AG08395 (cell line): ENCODE results near the gene FEM1C.

Experiments
- DNase-seq: peaks from one replicate; pipeline ENCODE4 v3.0.0; 2012; ENCODE audit warnings: mixed read lengths, low spot score

The FEM1C gene

DNA sequence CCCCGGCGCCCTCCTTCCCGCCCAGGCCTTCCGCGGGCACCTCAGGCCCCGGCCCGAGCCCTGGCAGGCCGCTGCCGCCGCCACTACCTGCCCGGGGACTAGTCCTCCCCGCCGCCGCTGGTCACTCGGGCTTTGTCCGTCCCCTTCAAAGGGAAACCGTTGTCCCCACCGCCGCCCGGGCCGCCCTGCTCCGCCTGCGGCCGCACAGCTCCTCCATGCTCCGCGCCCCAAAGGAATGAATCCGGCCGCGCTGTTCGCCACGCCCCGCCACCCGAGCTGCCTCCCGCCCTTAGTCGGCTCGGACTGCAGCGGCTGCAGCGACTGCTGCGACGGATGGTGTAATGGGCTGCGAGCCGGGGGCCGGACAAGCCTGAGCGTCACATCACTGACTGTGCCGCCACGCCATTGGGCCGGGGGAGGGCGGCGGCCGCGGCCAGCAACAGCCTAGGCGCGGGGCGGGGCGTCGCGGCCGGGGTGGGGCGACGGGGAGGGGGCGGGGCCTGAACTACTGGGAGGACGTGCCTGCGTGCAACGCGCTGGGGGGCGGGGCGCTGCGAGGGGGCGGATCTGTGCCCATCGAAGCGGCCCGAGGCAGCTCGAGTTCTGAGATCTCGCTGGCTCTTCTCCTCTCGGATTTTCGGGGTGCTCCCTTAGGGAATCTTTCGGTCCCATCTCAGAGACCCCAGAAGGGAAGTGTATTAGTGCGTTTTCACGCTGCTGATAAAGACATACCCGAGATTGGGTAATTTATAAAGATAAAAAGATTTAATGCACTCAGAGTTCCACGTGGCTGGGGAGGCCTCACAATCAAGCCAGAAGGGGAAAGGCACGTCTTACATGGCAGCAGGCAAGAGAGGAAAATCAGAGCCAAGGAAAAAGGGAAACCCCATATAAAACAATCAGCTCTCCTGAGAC, at the start of gene FEM1C:
Gene FEM1C (minus strand): TSS at position 340 of the 915 bp plus-strand sequence. CDS start 1,282 bp downstream, outside the sequence.
- DNase-seq, result peak; percentile 97

- DNase-seq, result no peak
Observed at GRCh38 chr5:115589043-115589442, 44.5 kb upstream of the FEM1C start.

GRCh38 chr5:115588640-115589039, 44.1 kb upstream of the FEM1C start:
- no peak for DNase-seq

DNA sequence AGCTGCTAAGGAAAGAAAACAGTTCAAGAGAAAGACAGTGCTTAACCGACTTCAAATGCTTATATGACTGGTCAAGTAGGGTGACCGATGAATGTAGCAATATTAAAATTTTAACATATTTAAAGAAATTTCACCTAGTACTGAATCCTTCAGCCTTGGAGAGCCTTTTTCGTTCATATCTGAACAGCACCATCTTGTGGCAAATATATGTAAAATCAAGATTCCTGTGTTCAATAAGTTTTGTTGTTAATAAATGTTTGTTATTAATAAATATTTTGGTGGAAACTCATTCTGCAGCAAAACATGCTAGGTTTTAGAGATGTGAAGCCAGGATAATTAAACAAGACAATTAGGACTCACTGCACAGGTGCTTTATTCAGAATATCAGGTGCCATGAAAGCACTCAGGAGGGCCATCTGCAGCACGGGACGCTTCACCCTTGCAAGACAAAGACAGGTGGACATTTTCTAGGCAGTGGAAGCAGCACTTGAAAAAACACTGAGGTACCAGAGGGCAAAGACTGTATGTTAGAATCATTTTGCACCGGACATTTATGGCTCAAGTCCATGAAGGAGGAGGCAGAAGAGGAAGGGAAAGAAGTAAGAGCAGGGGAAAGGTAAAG, 42.1 kb upstream of the FEM1C start:
- peak; percentile 31 for DNase-seq

- no peak for DNase-seq
Observed at GRCh38 chr5:115585265-115585664, 40.7 kb upstream of the FEM1C start.

GRCh38 chr5:115584501-115584900, 39.9 kb upstream of the FEM1C start:
- no peak for DNase-seq

- DNase-seq, result peak; percentile 90
Observed at GRCh38 chr5:115583474-115583873, 38.9 kb upstream of the FEM1C start.

DNA sequence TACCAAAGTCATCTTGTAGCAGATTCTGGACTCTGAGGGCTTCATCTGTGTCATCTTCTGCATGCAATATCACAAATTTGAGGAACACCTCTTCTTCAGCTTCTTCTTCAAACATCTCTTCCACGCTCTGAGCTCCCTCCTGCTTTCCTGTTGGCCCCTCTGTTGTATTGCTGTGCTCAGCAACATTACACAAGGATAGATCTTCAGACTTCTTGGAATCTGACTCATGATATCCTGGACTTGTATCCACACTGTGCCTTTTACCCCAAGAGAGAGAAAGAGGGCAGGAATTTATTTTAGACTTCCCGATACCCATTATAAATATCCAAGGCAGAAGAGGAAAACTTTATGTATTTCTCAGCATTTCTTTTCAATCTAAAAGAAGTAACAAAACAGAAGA, 36.4 kb upstream of the FEM1C start:
- DNase-seq, result no peak

- no peak for DNase-seq
Observed at GRCh38 chr5:115579747-115580173, 35.2 kb upstream of the FEM1C start.

- no peak for DNase-seq
Observed at GRCh38 chr5:115579216-115579615, 34.6 kb upstream of the FEM1C start.

GRCh38 chr5:115578657-115579056, 34.1 kb upstream of the FEM1C start:
- DNase-seq, result no peak

DNA sequence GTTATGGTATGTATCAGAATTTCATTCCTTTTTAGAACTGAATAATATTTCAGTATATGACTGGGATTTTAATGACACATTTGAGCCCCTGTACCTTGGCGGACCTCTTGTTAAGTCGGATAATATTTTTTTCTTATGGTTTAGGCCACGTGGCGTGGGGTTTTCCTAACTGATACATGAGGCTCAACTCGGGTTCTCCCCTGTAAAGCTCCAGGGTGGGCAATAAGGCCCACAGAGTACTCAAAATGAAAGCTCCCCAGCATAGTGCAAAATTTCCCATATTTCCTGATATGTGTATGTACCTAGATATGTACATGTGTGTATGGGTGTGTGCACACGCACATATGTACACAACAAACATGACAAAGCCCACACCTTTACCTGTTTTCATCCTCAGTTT, 33.2 kb upstream of the FEM1C start:
- DNase-seq, result no peak

DNA sequence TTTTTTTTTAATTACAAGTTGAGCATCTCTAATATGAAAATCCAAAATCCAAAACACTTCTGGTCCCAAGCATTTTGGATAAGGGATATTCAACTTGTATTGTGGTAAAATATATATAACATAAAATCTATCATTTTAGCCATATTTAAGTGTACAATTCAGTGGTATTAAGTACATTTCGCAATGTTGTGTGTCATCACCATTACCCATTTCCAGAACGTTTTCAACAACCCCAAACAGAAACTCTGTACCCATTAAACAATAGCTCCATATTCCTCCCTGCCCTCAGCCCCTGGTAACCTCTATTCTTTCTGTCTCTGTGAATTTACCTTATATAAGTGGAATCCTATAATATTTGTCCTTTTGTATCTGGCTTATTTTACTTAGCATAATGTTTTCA, 32.8 kb upstream of the FEM1C start:
- DNase-seq, result no peak

DNA sequence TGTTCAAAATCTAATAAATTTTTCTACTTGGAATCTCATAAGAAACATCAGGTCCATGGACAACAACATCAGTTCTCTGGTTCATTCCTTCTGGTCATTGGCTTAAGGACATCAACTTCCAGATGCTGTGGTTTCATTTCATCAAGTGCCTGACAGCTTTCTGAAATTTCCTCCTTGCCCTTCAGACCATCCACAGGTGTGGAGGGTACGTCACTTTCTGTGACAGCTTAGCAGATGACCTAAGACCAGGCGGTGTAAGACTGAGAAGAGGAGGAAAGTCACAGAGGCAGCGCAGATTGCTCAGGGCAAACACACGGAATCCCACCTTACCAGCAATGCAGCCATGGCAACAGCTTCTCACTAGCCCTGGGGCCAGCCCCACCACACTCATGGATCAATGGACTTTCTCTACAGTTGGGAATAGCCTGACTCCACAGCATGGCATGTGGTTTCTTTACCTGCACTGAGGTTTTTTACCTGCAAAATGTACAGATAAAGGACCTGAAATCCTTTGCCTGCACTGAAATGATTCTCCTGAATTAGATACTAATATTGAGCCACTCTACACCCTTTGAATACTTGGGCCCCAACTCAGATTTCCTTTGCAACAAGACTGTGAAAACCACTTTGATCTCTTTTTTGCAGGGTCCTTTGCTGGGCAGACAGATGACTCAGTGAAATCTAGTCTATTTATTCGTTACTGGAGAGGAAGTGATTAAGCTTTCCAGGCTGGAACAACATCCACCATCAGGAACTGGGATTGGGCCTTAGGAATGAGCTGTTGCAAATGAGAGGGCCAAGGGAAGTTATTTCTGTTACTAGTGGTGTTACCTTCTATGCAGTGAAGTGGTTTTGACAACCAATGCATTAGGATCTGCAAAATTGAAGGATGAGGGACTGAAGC, 30.8 kb upstream of the FEM1C start:
- DNase-seq, result peak; percentile 46

- peak; percentile 25 for DNase-seq
Observed at GRCh38 chr5:115573133-115573532, 28.6 kb upstream of the FEM1C start.

GRCh38 chr5:115571441-115571878, 26.9 kb upstream of the FEM1C start:
- no peak for DNase-seq

DNA sequence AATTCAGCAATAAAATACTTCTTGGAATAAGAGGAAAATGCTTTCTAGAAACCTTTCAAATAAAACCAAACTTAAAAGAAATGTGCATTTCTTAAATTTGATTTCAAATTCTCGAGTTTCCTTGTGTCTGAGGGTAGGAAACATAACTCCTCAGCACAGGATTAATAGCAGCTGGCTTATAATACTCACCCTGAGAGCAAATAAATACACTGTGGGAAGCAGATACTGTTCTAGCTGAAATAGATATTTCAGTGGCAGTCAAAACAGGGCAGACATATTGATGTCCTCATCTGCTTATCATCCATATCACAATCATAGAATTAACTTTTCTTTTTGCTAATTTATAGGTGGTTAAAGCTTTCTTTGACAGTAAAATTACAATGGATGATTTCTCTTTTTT, 24.1 kb upstream of the FEM1C start:
- no peak for DNase-seq

DNA sequence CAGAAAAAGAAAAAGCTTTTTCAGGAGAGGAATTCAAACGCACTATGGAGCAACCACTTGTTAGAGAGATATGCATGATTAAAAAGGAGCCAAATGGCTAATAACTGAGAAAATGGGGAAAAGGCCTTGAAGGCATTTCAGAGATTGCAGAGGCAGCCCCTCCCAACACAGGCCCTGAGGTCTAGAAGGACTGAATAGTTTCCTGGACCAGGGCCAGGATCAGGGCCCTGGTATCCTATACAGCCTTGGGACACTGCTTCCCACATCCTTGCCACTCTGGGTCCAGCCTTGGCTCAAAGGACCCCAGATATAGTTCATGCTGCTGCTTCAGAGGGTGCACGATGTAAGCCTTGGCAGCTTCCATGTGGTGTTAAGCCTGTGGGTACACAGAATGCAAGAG, 20.7 kb upstream of the FEM1C start:
- no peak for DNase-seq

GRCh38 chr5:115561176-115561575, 16.6 kb upstream of the FEM1C start:
- no peak for DNase-seq

DNA sequence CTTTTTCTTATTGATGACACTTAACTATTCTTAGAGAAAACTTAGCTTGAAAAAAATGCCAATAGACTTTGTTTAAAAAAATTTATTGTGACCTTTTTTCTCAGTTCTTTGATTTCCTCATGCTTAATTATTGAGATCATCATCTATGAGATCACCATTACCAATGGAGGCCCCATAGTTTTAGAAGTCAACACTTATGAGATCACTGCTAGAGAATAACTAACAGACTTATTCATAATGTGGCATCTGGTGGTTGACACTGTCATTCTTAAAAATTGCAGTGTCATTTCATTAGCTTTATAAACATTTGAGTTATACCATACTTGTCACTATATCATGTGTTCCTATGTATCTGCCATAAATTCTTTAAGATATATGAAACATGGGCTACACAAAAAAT, 14.9 kb upstream of the FEM1C start:
- peak; percentile 76 for DNase-seq

DNA sequence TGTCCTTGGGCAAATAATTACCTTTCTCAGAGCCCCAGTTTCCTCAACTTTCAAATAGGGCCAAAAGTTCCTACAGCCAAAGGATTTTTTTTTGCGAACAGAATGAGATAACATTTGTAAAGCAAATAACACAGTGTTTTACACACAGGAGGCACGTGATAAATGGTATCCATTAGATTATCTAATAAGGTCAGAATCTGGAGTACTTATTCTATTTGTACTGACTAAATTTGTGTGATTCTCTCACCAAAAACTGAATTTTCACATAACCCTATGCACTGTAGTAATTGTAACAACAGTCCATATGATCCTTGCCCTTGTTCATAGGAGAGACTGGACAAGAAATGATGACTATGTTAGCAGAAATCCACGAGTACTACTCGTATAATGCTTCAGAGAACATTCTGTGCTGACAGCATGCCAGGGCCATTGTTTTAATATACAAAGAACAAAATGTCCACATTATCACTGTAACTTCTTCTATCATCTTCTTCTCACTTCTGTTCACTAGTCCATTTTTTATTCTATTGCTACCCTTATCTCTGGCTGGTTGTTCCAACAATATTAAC, 13.9 kb upstream of the FEM1C start:
- no peak for DNase-seq
